Osteocyte (in vitro differentiated cells): ENCODE data around the gene SLC25A39. TPM values are rescaled to one million over a fixed set of nuclear protein-coding genes. Genes with fewer than 3 reads are reported as not detected.
A peak's percentile ranks its signal among the peaks of the same experiment; 100 is the strongest.

Source experiments
- DNase-seq: peaks from one replicate; pipeline ENCODE4 v3.0.0; 2021; ENCODE audit warnings: mixed read lengths; ENCODE audit not compliant: unreplicated experiment; ENCODE audit errors: extremely low spot score
- H3K27ac Mint-ChIP-seq: one replicate; pipeline ENCODE4 v1.8.0; 2021; ENCODE audit warnings: mild to moderate bottlenecking, mixed read lengths; ENCODE audit not compliant: unreplicated experiment
- H3K27me3 Mint-ChIP-seq: one replicate; pipeline ENCODE4 v1.8.0; 2021; ENCODE audit warnings: mixed read lengths; ENCODE audit not compliant: unreplicated experiment
- H3K36me3 Mint-ChIP-seq: one replicate; pipeline ENCODE4 v1.8.0; 2021; ENCODE audit warnings: mixed read lengths; ENCODE audit not compliant: unreplicated experiment
- H3K4me1 Mint-ChIP-seq: one replicate; pipeline ENCODE4 v1.8.0; 2021; ENCODE audit warnings: mixed read lengths; ENCODE audit not compliant: unreplicated experiment
- H3K4me3 Mint-ChIP-seq: one replicate; pipeline ENCODE4 v1.8.0; 2021; ENCODE audit warnings: mild to moderate bottlenecking, moderate library complexity, mixed read lengths; ENCODE audit not compliant: unreplicated experiment
- H3K9me3 Mint-ChIP-seq: one replicate; pipeline ENCODE4 v1.8.0; 2021; ENCODE audit warnings: mixed read lengths; ENCODE audit not compliant: unreplicated experiment
- CTCF ChIP-seq: fragments of 200-600 bp; sonication (generic); IDR thresholded peaks from 2 replicates; pipeline ENCODE4 v1.5.0; 2021; ENCODE audit warnings: antibody characterized with exemption, mild to moderate bottlenecking, moderate library complexity
- total RNA-seq: library from RNA; stranded (reverse); gene quantifications from 2 replicates; pipeline ENCODE4 v1.2.1, GENCODE V29; 2021

SLC25A39 gene
- total RNA-seq, 1 donor from 2014 or later = 122 TPM

- no peak for TF ChIP-seq CTCF
- Mint-ChIP-seq H3K4me1 (peaks cover 20% of the 10 kb centered on the region), H3K27ac (no peak overlapping the region), H3K9me3 (no peaks in the 10 kb centered on the region), H3K27me3 (peaks cover 32% of the 10 kb centered on the region), H3K36me3 (peaks cover 8% of the 10 kb centered on the region), H3K4me3 (no peak overlapping the region)
- DNase-seq = no peak
Measured at GRCh38 chr17:44320066-44320465, 4.6 kb downstream of the SLC25A39 start.

GRCh38 chr17:44318077-44318892 is 6.3 kb downstream of the SLC25A39 start:
- no peak for TF ChIP-seq CTCF
- Mint-ChIP-seq H3K4me3 (no peak overlapping the region), H3K27me3 (peaks cover 43% of the 10 kb centered on the region), H3K27ac (no peak overlapping the region), H3K36me3 (peaks cover 8% of the 10 kb centered on the region), H3K9me3 (no peaks in the 10 kb centered on the region), H3K4me1 (peaks cover 13% of the 10 kb centered on the region)
- DNase-seq = no peak

GRCh38 chr17:44317545-44317944 is 7.1 kb downstream of the SLC25A39 start:
- DNase-seq = no peak
- peaks cover 11% of the 10 kb centered on the region for H3K4me1 Mint-ChIP-seq
- peaks cover 8% of the 10 kb centered on the region for H3K36me3 Mint-ChIP-seq
- TF ChIP-seq CTCF = no peak
- H3K27ac Mint-ChIP-seq = no peak overlapping the region
- peaks cover 47% of the 10 kb centered on the region for H3K27me3 Mint-ChIP-seq
- H3K9me3 Mint-ChIP-seq = no peaks in the 10 kb centered on the region
- no peak overlapping the region for H3K4me3 Mint-ChIP-seq

GRCh38 chr17:44315760-44316731 is 8.6 kb downstream of the SLC25A39 start:
- Mint-ChIP-seq H3K4me3 (peak overlapping the region; percentile 64), H3K27me3 (peaks cover 47% of the 10 kb centered on the region), H3K27ac (no peak overlapping the region), H3K36me3 (peaks cover 6% of the 10 kb centered on the region), H3K9me3 (no peaks in the 10 kb centered on the region), H3K4me1 (peaks cover 11% of the 10 kb centered on the region)
- TF ChIP-seq CTCF = no peak
- DNase-seq = no peak
